Trophoblast cell (in vitro differentiated cells and primary cell): ENCODE results near the gene PPA2.

ENCODE experiments used
- DNase-seq, 2 donors: peaks; one replicate each; pipeline ENCODE4 v3.0.0-alpha.2; 2016
- H2AFZ ChIP-seq: 2 replicates; pipeline ENCODE4 v1.6.1; 2013; ENCODE audit warnings: low read length, moderate library complexity, mild to moderate bottlenecking; ENCODE audit not compliant: insufficient read depth, poor library complexity
- H2AK5ac ChIP-seq: 2 replicates; pipeline ENCODE4 v1.6.1; 2013; ENCODE audit warnings: mild to moderate bottlenecking, low read length
- H2BK120ac ChIP-seq: 2 replicates; pipeline ENCODE4 v1.6.1; 2013; ENCODE audit warnings: low read length, mild to moderate bottlenecking, moderate library complexity; ENCODE audit not compliant: insufficient read depth, poor library complexity
- H2BK12ac ChIP-seq: 2 replicates; pipeline ENCODE4 v1.6.1; 2013; ENCODE audit warnings: mild to moderate bottlenecking, low read length, moderate library complexity
- H2BK5ac ChIP-seq: 2 replicates; pipeline ENCODE4 v1.6.1; 2013; ENCODE audit warnings: low read length, low read depth, moderate library complexity, mild to moderate bottlenecking; ENCODE audit not compliant: poor library complexity
- H3K14ac ChIP-seq: 2 replicates; pipeline ENCODE4 v1.6.1; 2013; ENCODE audit warnings: mild to moderate bottlenecking, low read length
- H3K18ac ChIP-seq: 2 replicates; pipeline ENCODE4 v1.6.1; 2013; ENCODE audit warnings: mild to moderate bottlenecking, low read length
- H3K23ac ChIP-seq: 2 replicates; pipeline ENCODE4 v1.6.1; 2013; ENCODE audit warnings: low read length
- H3K27ac ChIP-seq: 2 replicates; pipeline ENCODE4 v1.5.1; 2013; ENCODE audit warnings: low read depth, mild to moderate bottlenecking, inconsistent platforms, low read length, moderate library complexity
- H3K27me3 ChIP-seq: 2 replicates; pipeline ENCODE4 v1.6.1; 2013; ENCODE audit warnings: inconsistent platforms, mild to moderate bottlenecking, low read length, moderate library complexity; ENCODE audit not compliant: insufficient read depth
- H3K36me3 ChIP-seq, 2 experiments: 1 replicate in 1 of 2; 2 replicates in 1 of 2; pipeline ENCODE4 v1.6.1; 2013; ENCODE audit warnings: low read length in 2 of 2, mild to moderate bottlenecking in 2 of 2, moderate library complexity in 1 of 2; ENCODE audit not compliant: insufficient read depth in 2 of 2, control insufficient read depth in 1 of 2
- H3K4ac ChIP-seq: 2 replicates; pipeline ENCODE4 v1.6.1; 2013; ENCODE audit warnings: low read depth, mild to moderate bottlenecking, low read length, moderate library complexity
- H3K4me1 ChIP-seq, 2 experiments: 1 replicate in 1 of 2; 2 replicates in 1 of 2; pipeline ENCODE4 v1.6.1; 2013; ENCODE audit warnings: low read length in 2 of 2, mild to moderate bottlenecking in 2 of 2, moderate library complexity in 1 of 2; ENCODE audit not compliant: insufficient read depth in 2 of 2, control insufficient read depth in 1 of 2
- H3K4me2 ChIP-seq: 2 replicates; pipeline ENCODE4 v1.6.1; 2013; ENCODE audit warnings: inconsistent platforms, mild to moderate bottlenecking, low read length, moderate library complexity
- H3K4me3 ChIP-seq: 2 replicates; pipeline ENCODE4 v1.5.1; 2013; ENCODE audit warnings: mild to moderate bottlenecking, low read depth, low read length, inconsistent platforms
- H3K79me1 ChIP-seq: one replicate; pipeline ENCODE4 v1.6.1; 2013; ENCODE audit warnings: low read length
- H3K79me2 ChIP-seq: 2 replicates; pipeline ENCODE4 v1.6.1; 2013; ENCODE audit warnings: low read length, mild to moderate bottlenecking; ENCODE audit not compliant: control insufficient read depth, insufficient read depth, poor library complexity
- H3K9ac ChIP-seq: 2 replicates; pipeline ENCODE4 v1.6.1; 2013; ENCODE audit warnings: mild to moderate bottlenecking, low read length
- H3K9me3 ChIP-seq: 2 replicates; pipeline ENCODE4 v1.6.1; 2013; ENCODE audit warnings: low read depth, mild to moderate bottlenecking, control low read depth, inconsistent platforms, low read length; ENCODE audit not compliant: insufficient read depth
- H4K12ac ChIP-seq: 2 replicates; pipeline ENCODE4 v1.6.1; 2013; ENCODE audit warnings: low read depth, mild to moderate bottlenecking, low read length, moderate library complexity
- H4K8ac ChIP-seq: 2 replicates; pipeline ENCODE4 v1.6.1; 2013; ENCODE audit warnings: low read depth, mild to moderate bottlenecking, low read length, moderate library complexity
- H4K91ac ChIP-seq: one replicate; pipeline ENCODE4 v1.6.1; 2013; ENCODE audit warnings: low read depth, mild to moderate bottlenecking, low read length, moderate library complexity
- WGBS: extraction: QIAGEN DNeasy Blood & Tissue Kit; methylation state at CpG from one replicate; pipeline ENCODE4 v1.1.7; 2013; ENCODE audit warnings: missing lambda C conversion rate; ENCODE audit not compliant: insufficient read length, insufficient coverage; ENCODE audit errors: extremely low coverage; 5-methylcytosine and 5-hydroxymethylcytosine counted together

Gene PPA2

DNA sequence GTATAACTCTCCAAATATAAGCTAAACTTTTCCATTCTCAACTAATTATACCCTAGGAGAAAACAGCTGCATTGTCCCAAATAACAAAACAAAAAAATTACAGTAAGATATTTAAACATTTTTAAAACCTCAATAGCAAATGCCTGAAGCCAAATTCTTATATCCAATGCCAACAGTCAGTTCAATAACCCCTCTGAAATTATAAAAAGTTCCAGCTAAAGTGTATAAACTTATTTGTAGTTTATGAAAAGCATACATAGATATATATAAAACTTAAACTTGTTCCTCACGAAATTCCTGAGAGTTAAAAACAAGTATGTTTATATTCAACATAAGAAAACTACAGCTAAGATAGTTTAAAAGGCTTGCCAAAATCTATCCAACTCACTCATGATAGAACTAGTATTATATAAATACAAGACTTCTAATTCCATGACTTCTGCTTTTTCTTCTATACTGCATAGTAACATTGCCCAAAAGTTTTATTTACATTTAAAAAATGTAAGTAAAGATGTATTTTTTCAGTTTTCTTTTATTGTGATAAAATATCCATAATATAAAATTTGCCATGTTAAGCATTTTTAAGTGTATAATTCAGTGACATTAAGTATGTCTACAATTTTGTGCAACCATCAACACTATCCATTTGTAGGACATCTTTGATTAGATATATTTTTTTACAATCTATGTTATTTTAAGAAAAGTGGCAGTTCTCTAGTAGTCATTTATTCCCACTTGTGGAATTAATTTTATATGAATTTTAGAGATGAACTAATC, 72.8 kb downstream of the PPA2 start:
- no peak overlapping the region for H3K14ac ChIP-seq
- H4K91ac ChIP-seq: no peak overlapping the region
- H3K23ac ChIP-seq: no peak overlapping the region
- H3K4me1 ChIP-seq: no peaks in the 10 kb centered on the region
- no peak overlapping the region for H3K4me3 ChIP-seq
- H2BK12ac ChIP-seq: no peak overlapping the region
- no peak overlapping the region for H2BK120ac ChIP-seq
- no peak overlapping the region for H3K9ac ChIP-seq
- no peak overlapping the region for H2AFZ ChIP-seq
- no CpG with 5 or more reads among the region's 1 CpG for WGBS
- H2BK5ac ChIP-seq: no peak overlapping the region
- H3K9me3 ChIP-seq: no peaks in the 10 kb centered on the region
- no peak for DNase-seq
- no peak overlapping the region for H4K12ac ChIP-seq
- H3K18ac ChIP-seq: no peak overlapping the region
- H2AK5ac ChIP-seq: no peak overlapping the region
- H3K4ac ChIP-seq: no peak overlapping the region
- H3K27me3 ChIP-seq: no peaks in the 10 kb centered on the region
- peaks cover 3% of the 10 kb centered on the region for H3K79me1 ChIP-seq
- no peaks in the 10 kb centered on the region for H3K79me2 ChIP-seq
- H3K4me2 ChIP-seq: no peak overlapping the region
- H4K8ac ChIP-seq: no peak overlapping the region
- H3K27ac ChIP-seq: no peak overlapping the region
- H3K36me3 ChIP-seq: peaks cover 2 to 3% of the 10 kb centered on the region in 2 experiments

DNA sequence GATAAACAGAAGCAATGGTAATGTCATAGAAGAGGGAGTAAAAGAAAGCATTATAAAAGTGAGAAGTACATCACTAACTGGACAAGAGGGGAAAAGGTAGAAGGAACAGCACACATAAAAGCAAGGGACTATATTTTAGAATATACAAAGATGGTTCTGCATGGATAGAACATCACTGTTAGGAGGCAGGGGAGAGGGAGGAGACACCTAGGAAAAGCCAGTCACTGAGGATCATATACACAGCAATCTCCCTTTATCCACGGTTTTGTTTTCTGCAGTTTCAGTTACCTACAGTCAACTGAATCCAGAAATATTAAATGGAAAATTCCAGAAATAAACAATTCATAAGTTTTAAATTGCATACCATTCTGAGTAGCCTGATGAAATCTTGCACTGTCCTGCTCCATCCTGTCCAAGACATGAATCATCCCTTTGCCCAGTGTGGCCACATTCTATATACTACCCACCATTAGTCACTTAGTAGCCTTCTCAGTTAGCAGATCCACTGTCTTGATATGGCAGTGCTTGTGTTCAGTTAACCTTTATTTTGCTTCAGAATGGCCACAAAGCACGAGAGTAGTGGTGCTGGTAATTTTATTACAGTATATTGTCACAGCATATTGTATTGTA, 74.2 kb downstream of the PPA2 start:
- Histone ChIP-seq H3K79me2 (no peaks in the 10 kb centered on the region), H3K14ac (no peak overlapping the region), H3K4me2 (no peak overlapping the region), H3K79me1 (peaks cover 3% of the 10 kb centered on the region), H3K9me3 (no peaks in the 10 kb centered on the region), H2BK120ac (no peak overlapping the region), H2BK5ac (no peak overlapping the region), H3K27me3 (no peaks in the 10 kb centered on the region), H2AFZ (no peak overlapping the region), H2BK12ac (no peak overlapping the region), H4K8ac (no peak overlapping the region), H3K9ac (no peak overlapping the region), H2AK5ac (no peak overlapping the region), H4K91ac (no peak overlapping the region), H3K18ac (no peak overlapping the region), H3K4me1 (no peaks in the 10 kb centered on the region), H3K4ac (no peak overlapping the region), H4K12ac (no peak overlapping the region), H3K36me3 (peaks cover 0 to 1% of the 10 kb centered on the region in 2 experiments), H3K23ac (no peak overlapping the region), H3K4me3 (no peak overlapping the region), H3K27ac (no peak overlapping the region)
- no CpG with 5 or more reads among the region's 2 CpGs for WGBS
- DNase-seq: peak; percentile 27 to 63

DNA sequence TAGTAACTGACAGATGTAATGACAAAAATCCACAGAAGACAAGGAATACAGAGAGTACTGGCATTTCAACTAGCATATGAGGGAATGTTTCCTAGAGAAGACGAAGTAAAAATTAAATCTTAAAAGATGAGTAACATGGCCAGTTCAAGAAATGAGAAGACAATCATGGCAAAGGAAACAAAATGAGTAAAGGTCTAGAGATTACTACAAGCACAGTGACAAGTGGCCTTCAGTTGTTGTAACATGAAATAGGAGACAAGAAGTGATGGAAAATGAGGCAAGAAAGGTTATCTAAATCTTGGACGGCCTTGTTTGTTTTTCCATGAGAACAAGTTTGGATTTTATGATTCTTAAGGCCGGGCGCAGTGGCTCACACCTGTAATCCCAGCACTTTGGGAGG, 81.0 kb downstream of the PPA2 start:
- H4K12ac ChIP-seq: no peak overlapping the region
- H2BK120ac ChIP-seq: no peak overlapping the region
- no peak overlapping the region for H3K27ac ChIP-seq
- no peaks in the 10 kb centered on the region for H3K9me3 ChIP-seq
- no peak overlapping the region for H2BK12ac ChIP-seq
- H3K4me3 ChIP-seq: no peak overlapping the region
- no peak for DNase-seq
- H3K79me1 ChIP-seq: peaks cover 3% of the 10 kb centered on the region
- no peak overlapping the region for H4K91ac ChIP-seq
- H3K9ac ChIP-seq: no peak overlapping the region
- no peak overlapping the region for H2BK5ac ChIP-seq
- H2AK5ac ChIP-seq: no peak overlapping the region
- no peak overlapping the region for H4K8ac ChIP-seq
- no peak overlapping the region for H3K18ac ChIP-seq
- no peak overlapping the region for H3K4ac ChIP-seq
- no peaks in the 10 kb centered on the region for H3K27me3 ChIP-seq
- H2AFZ ChIP-seq: no peak overlapping the region
- H3K14ac ChIP-seq: no peak overlapping the region
- peaks cover 0 to 5% of the 10 kb centered on the region in 2 experiments for H3K36me3 ChIP-seq
- H3K4me1 ChIP-seq: no peaks in the 10 kb centered on the region
- no peak overlapping the region for H3K4me2 ChIP-seq
- no peaks in the 10 kb centered on the region for H3K79me2 ChIP-seq
- WGBS: no CpG with 5 or more reads among the region's 4 CpGs
- no peak overlapping the region for H3K23ac ChIP-seq

DNA sequence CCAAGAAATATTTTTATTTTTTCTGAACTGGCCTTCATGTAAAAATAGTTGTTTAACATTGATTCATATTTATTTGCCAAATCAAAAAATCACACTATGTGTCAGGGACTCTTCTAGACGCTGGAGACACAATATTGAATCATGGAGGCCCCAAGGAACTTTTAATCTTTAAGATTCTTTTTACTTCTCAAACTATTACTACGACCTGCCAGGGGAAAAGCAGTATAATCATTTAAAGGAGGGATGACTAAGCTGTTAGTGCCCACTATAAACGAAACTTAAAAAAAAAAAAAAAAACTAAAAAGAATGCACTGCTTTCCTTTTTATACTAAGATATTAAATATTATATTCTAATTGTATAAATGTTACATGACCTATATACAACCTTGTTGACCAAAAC, 84.7 kb downstream of the PPA2 start:
- Histone ChIP-seq H3K4me2 (no peak overlapping the region), H3K14ac (no peak overlapping the region), H3K27me3 (no peaks in the 10 kb centered on the region), H2AFZ (no peak overlapping the region), H3K79me1 (no peaks in the 10 kb centered on the region), H2AK5ac (no peak overlapping the region), H3K4me3 (no peak overlapping the region), H3K18ac (no peak overlapping the region), H4K91ac (no peak overlapping the region), H2BK5ac (no peak overlapping the region), H3K4me1 (no peaks in the 10 kb centered on the region), H3K4ac (no peak overlapping the region), H3K23ac (no peak overlapping the region), H2BK120ac (no peak overlapping the region), H3K9me3 (no peaks in the 10 kb centered on the region), H3K36me3 (peaks cover 2 to 5% of the 10 kb centered on the region in 2 experiments), H3K79me2 (no peaks in the 10 kb centered on the region), H4K12ac (no peak overlapping the region), H3K27ac (no peak overlapping the region), H2BK12ac (no peak overlapping the region), H3K9ac (no peak overlapping the region), H4K8ac (no peak overlapping the region)
- WGBS: no CpG with 5 or more reads among the region's 3 CpGs
- no peak for DNase-seq
